SK-N-SH treated with all-trans-retinoic acid at 6 μM for 48 hours (cell line): ENCODE results near the gene TRIM21.

Experiments
- ATAC-seq: fragments of 200-7000 bp; cut with Tn5 transposase; 3 replicates; pipeline ENCODE4 v1.9.1; 2020; ENCODE audit warnings: mild to moderate bottlenecking, moderate library complexity
- ARNTL ChIP-seq: fragments of 450-650 bp; formaldehyde crosslinking; IDR thresholded peaks from 2 replicates; pipeline ENCODE4 v1.5.0; 2020; ENCODE audit warnings: low read depth, mild to moderate bottlenecking, moderate library complexity, borderline replicate concordance
- BACH2 ChIP-seq: fragments of 250-450 bp; sonication (Bioruptor Pico); IDR thresholded peaks from 2 replicates; pipeline ENCODE4 v1.9.0; 2021; ENCODE audit warnings: mild to moderate bottlenecking, borderline replicate concordance
- ESRRG ChIP-seq: fragments of 250-450 bp; sonication (Bioruptor Pico); IDR thresholded peaks from 2 replicates; pipeline ENCODE4 v1.6.1; 2021; ENCODE audit warnings: mild to moderate bottlenecking
- GLIS3 ChIP-seq: fragments of 250-450 bp; sonication (Bioruptor Pico); IDR thresholded peaks from 2 replicates; pipeline ENCODE4 v1.5.0; 2020; ENCODE audit warnings: mild to moderate bottlenecking, moderate library complexity
- ISL1 ChIP-seq: fragments of 250-450 bp; sonication (Bioruptor Pico); IDR thresholded peaks from 2 replicates; pipeline ENCODE4 v2.1.2; 2022; ENCODE audit warnings: mild to moderate bottlenecking, moderate library complexity
- OSR1 ChIP-seq: fragments of 250-450 bp; sonication (Bioruptor Pico); IDR thresholded peaks from 2 replicates; pipeline ENCODE4 v1.8.0; 2022; ENCODE audit warnings: moderate library complexity, mild to moderate bottlenecking, inconsistent platforms
- RARB ChIP-seq: fragments of 250-450 bp; sonication (Bioruptor Pico); IDR thresholded peaks from 2 replicates; pipeline ENCODE4 v1.8.0; 2021; ENCODE audit warnings: mild to moderate bottlenecking, moderate library complexity
- SNAI2 ChIP-seq: fragments of 250-450 bp; sonication (Bioruptor Pico); IDR thresholded peaks from 2 replicates; pipeline ENCODE4 v1.5.0; 2020; ENCODE audit warnings: mild to moderate bottlenecking, moderate library complexity
- TCF4 ChIP-seq: fragments of 250-450 bp; sonication (Bioruptor Pico); IDR thresholded peaks from 2 replicates; pipeline ENCODE4 v1.8.0; 2021; ENCODE audit warnings: mild to moderate bottlenecking, moderate library complexity, borderline replicate concordance
- TOX ChIP-seq: fragments of 250-450 bp; sonication (Bioruptor Pico); IDR thresholded peaks from 2 replicates; pipeline ENCODE4 v1.8.0; 2021; ENCODE audit warnings: mild to moderate bottlenecking, moderate library complexity, borderline replicate concordance
- ZC3H10 ChIP-seq: fragments of 250-450 bp; sonication (Bioruptor Pico); IDR thresholded peaks from 2 replicates; pipeline ENCODE4 v1.5.1; 2021; ENCODE audit warnings: mild to moderate bottlenecking, moderate library complexity
- ZFP3 ChIP-seq: fragments of 250-450 bp; sonication (Bioruptor Pico); IDR thresholded peaks from 2 replicates; pipeline ENCODE4 v1.5.0; 2020; ENCODE audit warnings: mild to moderate bottlenecking, moderate library complexity
- ZFP30 ChIP-seq: fragments of 450-650 bp; formaldehyde crosslinking; IDR thresholded peaks from 2 replicates; pipeline ENCODE4 v1.5.0; 2022; ENCODE audit warnings: mild to moderate bottlenecking, moderate library complexity
- ZNF565 ChIP-seq: fragments of 450-650 bp; formaldehyde crosslinking; conservative IDR thresholded peaks from 2 replicates; pipeline ENCODE4 v1.5.0; 2020; ENCODE audit warnings: low read depth, mild to moderate bottlenecking, moderate library complexity
- ZNF70 ChIP-seq: fragments of 450-650 bp; formaldehyde crosslinking; IDR thresholded peaks from 2 replicates; pipeline ENCODE4 v1.5.0; 2020; ENCODE audit warnings: mild to moderate bottlenecking, moderate library complexity
- ZNF8 ChIP-seq: fragments of 450-650 bp; formaldehyde crosslinking; IDR thresholded peaks from 2 replicates; pipeline ENCODE4 v1.5.0; 2020; ENCODE audit warnings: mild to moderate bottlenecking, moderate library complexity
- TF ChIP-seq, protein P1 (sequence below): fragments of 250-450 bp; sonication (Bioruptor Pico); IDR thresholded peaks from 2 replicates; pipeline ENCODE4 v1.8.0; 2021; ENCODE audit warnings: low read depth, mild to moderate bottlenecking, moderate library complexity, borderline replicate concordance
- TF ChIP-seq, protein P2 (sequence below): fragments of 250-450 bp; sonication (Bioruptor Pico); IDR thresholded peaks from 2 replicates; pipeline ENCODE4 v1.8.0; 2020; ENCODE audit warnings: mild to moderate bottlenecking, moderate library complexity, borderline replicate concordance
- TF ChIP-seq, protein P3 (sequence below): fragments of 250-450 bp; sonication (Bioruptor Pico); IDR thresholded peaks from 2 replicates; pipeline ENCODE4 v1.5.1; 2020; ENCODE audit warnings: low read depth, mild to moderate bottlenecking, moderate library complexity
- TF ChIP-seq, protein P4 (sequence below): fragments of 250-450 bp; sonication (Bioruptor Pico); IDR thresholded peaks from 2 replicates; pipeline ENCODE4 v1.5.1; 2021; ENCODE audit warnings: mild to moderate bottlenecking, moderate library complexity
- TF ChIP-seq, protein P5 (sequence below): fragments of 250-450 bp; sonication (Bioruptor Pico); IDR thresholded peaks from 2 replicates; pipeline ENCODE4 v1.5.0; 2020; ENCODE audit warnings: mild to moderate bottlenecking, moderate library complexity

Gene TRIM21

DNA sequence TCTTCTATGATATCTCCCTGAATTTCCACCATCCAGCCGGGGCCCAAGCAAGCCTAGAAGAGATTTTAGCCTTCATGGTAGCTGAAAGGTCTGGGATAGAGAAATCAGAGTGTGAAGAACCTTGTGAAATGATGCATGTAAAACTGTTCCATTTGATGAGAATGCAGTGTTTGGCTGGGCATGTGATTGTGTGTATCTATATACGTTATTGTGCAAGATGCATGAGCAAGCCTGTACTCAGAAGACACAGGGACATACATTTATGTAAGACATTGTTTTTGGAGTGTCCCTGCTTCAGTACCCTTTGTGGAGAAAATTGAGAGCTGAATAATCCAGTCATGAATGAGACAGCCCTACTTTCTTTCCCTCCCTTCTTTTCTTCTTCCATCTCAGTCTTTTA is 40.4 kb upstream of the TRIM21 start:
- no peak for ATAC-seq
- TF ChIP-seq ARNTL (CRISPR knock-in tag) (no peak), GLIS3 (CRISPR knock-in tag) (no peak), ZFP30 (no peak), RARB (CRISPR knock-in tag) (no peak), TOX (CRISPR knock-in tag) (no peak), ZNF565 (CRISPR knock-in tag) (no peak), ZFP3 (CRISPR knock-in tag) (no peak), BACH2 (CRISPR knock-in tag) (no peak), ISL1 (no peak), ZNF70 (CRISPR knock-in tag) (no peak), ZC3H10 (CRISPR knock-in tag) (no peak), OSR1 (CRISPR knock-in tag) (no peak), ESRRG (CRISPR knock-in tag) (no peak), SNAI2 (no peak), ZNF8 (CRISPR knock-in tag) (no peak)
- TF ChIP-seq, protein P1, sequence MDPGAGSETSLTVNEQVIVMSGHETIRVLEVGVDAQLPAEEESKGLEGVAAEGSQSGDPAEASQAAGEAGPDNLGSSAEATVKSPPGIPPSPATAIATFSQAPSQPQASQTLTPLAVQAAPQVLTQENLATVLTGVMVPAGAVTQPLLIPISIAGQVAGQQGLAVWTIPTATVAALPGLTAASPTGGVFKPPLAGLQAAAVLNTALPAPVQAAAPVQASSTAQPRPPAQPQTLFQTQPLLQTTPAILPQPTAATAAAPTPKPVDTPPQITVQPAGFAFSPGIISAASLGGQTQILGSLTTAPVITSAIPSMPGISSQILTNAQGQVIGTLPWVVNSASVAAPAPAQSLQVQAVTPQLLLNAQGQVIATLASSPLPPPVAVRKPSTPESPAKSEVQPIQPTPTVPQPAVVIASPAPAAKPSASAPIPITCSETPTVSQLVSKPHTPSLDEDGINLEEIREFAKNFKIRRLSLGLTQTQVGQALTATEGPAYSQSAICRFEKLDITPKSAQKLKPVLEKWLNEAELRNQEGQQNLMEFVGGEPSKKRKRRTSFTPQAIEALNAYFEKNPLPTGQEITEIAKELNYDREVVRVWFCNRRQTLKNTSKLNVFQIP (CRISPR knock-in tag) = no peak
- TF ChIP-seq, protein P2, sequence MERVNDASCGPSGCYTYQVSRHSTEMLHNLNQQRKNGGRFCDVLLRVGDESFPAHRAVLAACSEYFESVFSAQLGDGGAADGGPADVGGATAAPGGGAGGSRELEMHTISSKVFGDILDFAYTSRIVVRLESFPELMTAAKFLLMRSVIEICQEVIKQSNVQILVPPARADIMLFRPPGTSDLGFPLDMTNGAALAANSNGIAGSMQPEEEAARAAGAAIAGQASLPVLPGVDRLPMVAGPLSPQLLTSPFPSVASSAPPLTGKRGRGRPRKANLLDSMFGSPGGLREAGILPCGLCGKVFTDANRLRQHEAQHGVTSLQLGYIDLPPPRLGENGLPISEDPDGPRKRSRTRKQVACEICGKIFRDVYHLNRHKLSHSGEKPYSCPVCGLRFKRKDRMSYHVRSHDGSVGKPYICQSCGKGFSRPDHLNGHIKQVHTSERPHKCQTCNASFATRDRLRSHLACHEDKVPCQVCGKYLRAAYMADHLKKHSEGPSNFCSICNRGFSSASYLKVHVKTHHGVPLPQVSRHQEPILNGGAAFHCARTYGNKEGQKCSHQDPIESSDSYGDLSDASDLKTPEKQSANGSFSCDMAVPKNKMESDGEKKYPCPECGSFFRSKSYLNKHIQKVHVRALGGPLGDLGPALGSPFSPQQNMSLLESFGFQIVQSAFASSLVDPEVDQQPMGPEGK = no peak
- TF ChIP-seq, protein P3, sequence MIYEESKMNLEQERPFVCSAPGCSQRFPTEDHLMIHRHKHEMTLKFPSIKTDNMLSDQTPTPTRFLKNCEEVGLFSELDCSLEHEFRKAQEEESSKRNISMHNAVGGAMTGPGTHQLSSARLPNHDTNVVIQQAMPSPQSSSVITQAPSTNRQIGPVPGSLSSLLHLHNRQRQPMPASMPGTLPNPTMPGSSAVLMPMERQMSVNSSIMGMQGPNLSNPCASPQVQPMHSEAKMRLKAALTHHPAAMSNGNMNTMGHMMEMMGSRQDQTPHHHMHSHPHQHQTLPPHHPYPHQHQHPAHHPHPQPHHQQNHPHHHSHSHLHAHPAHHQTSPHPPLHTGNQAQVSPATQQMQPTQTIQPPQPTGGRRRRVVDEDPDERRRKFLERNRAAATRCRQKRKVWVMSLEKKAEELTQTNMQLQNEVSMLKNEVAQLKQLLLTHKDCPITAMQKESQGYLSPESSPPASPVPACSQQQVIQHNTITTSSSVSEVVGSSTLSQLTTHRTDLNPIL (CRISPR knock-in tag) = no peak
- TF ChIP-seq, protein P4, sequence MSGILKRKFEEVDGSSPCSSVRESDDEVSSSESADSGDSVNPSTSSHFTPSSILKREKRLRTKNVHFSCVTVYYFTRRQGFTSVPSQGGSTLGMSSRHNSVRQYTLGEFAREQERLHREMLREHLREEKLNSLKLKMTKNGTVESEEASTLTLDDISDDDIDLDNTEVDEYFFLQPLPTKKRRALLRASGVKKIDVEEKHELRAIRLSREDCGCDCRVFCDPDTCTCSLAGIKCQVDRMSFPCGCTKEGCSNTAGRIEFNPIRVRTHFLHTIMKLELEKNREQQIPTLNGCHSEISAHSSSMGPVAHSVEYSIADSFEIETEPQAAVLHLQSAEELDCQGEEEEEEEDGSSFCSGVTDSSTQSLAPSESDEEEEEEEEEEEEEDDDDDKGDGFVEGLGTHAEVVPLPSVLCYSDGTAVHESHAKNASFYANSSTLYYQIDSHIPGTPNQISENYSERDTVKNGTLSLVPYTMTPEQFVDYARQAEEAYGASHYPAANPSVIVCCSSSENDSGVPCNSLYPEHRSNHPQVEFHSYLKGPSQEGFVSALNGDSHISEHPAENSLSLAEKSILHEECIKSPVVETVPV (CRISPR knock-in tag) = no peak
- TF ChIP-seq, protein P5, sequence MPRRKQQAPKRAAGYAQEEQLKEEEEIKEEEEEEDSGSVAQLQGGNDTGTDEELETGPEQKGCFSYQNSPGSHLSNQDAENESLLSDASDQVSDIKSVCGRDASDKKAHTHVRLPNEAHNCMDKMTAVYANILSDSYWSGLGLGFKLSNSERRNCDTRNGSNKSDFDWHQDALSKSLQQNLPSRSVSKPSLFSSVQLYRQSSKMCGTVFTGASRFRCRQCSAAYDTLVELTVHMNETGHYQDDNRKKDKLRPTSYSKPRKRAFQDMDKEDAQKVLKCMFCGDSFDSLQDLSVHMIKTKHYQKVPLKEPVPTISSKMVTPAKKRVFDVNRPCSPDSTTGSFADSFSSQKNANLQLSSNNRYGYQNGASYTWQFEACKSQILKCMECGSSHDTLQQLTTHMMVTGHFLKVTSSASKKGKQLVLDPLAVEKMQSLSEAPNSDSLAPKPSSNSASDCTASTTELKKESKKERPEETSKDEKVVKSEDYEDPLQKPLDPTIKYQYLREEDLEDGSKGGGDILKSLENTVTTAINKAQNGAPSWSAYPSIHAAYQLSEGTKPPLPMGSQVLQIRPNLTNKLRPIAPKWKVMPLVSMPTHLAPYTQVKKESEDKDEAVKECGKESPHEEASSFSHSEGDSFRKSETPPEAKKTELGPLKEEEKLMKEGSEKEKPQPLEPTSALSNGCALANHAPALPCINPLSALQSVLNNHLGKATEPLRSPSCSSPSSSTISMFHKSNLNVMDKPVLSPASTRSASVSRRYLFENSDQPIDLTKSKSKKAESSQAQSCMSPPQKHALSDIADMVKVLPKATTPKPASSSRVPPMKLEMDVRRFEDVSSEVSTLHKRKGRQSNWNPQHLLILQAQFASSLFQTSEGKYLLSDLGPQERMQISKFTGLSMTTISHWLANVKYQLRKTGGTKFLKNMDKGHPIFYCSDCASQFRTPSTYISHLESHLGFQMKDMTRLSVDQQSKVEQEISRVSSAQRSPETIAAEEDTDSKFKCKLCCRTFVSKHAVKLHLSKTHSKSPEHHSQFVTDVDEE (CRISPR knock-in tag) = no peak
- TF ChIP-seq, all 23 proteins: peak for 0

DNA sequence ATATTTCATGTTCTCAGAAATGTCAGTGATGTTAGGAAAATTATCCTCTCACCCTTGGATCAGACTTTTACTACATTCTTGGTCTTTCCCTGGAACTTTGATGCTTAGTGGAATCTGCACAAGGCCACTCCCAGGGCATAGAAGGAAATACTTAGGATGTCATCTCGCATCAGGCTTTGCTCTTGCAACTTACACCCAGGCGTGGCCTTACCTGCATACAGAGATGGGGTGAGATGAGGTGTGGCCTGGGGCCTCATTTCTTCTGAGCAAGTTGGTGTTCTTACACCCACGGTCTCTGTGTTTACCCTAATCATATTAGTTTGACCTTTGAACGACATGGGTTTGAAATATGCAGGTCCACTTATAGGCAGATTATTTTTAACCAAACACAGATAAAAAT is 36.5 kb upstream of the TRIM21 start:
- ATAC-seq = no peak
- no peak for TF ChIP-seq ZNF70 (CRISPR knock-in tag)
- no peak for TF ChIP-seq GLIS3 (CRISPR knock-in tag)
- TF ChIP-seq, protein P3 (CRISPR knock-in tag) = no peak
- no peak for TF ChIP-seq ZC3H10 (CRISPR knock-in tag)
- no peak for TF ChIP-seq OSR1 (CRISPR knock-in tag)
- no peak for TF ChIP-seq ZFP30
- TF ChIP-seq TOX (CRISPR knock-in tag) = no peak
- TF ChIP-seq, protein P2 = no peak
- TF ChIP-seq BACH2 (CRISPR knock-in tag) = no peak
- TF ChIP-seq ZNF8 (CRISPR knock-in tag) = no peak
- TF ChIP-seq SNAI2 = no peak
- no peak for TF ChIP-seq ZFP3 (CRISPR knock-in tag)
- TF ChIP-seq ISL1 = no peak
- TF ChIP-seq TCF4 (CRISPR knock-in tag) = no peak
- TF ChIP-seq RARB (CRISPR knock-in tag) = no peak
